NCI-H128 (cell line): ENCODE results near the gene TMEM170A.
"Not testable (repeated sequence)": the region's sequence is repeated elsewhere in the genome, so short reads cannot be mapped to it uniquely, and the experiment has no call there.

Experiments used
- DNase-seq: peaks from one replicate; lab custom pipeline; 2025; ENCODE audit not compliant: unreplicated experiment; lab: John Stamatoyannopoulos, UW

TMEM170A gene, protein sequence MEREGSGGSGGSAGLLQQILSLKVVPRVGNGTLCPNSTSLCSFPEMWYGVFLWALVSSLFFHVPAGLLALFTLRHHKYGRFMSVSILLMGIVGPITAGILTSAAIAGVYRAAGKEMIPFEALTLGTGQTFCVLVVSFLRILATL

DNA sequence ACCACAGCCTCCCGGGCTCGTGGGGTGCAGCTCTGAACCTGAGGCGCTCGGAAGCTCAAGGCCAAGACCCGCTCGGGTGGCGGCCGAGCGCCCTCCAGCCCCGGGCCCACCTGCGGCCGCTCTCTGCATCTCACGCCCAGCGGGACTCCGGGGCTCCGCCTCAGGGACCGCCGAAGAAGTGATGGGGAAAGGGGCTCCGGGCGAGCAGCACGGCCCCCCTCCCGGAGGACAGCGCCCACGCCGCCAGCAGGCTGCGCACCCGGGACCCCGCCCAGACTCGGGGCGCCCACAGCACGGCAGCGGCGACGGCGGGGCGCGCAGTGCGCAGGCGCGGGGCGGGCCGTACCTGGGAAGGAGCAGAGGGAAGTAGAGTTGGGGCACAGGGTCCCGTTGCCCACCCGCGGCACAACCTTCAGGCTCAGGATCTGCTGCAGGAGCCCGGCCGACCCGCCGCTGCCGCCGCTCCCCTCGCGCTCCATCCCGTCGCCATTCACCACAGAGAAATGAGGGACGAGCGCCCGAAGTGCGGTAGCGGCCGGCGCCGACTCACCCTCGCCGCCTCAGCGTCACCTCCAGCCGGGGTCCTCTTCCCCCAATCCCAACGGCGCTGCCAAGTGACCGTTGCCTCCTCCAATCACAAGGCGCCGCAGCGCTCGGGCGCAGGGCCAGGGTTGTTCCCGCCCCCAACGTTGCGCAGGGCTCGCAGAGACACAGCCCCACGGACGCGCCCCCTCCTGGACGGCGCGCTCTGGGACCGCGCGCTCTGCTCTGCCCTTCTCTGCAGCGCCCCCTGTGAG, at the start of gene TMEM170A:
TMEM170A (minus strand) TSS at position 568 of the 797 bp plus-strand sequence; CDS start at position 479, 89 bp downstream.
- DNase-seq: peak; percentile 88

DNA sequence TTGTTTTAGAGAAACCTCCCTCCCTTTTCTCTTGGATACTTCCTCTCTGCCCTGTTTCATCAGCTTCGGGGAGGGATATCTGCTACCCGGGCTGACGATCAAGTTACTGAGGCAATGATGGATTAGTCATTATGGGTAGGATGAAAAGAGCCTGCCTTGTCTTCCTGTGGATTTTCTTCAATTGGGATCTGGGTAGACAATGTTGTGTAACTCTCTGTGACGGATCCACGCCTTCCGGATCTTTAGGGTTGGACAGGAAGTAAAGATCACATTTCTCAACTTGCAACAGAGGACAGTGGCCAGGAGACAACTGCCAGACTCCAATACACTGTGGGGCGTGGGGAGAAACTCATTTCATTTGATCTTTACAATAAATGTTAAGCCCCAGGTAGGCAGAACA, 42.1 kb upstream of the TMEM170A start:
- no peak for DNase-seq

DNA sequence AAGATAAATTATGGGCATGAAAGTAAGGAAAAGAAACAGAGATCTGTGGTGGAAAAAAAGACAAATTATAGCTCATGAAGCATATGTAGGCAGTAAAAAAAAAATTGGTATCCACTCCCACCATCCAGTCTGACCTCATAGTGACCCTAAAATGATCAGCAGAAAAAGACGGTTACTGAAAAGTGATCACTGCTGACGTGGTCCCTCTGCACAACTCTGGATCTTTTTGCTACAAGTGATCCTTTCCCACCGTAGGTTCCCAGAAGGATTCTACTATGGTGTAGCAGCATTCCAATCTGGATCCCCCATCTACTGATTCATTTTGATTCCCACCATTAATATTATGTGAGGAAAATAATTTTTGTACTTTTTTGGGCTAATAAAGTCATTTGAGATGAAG, 41.6 kb upstream of the TMEM170A start:
- no peak for DNase-seq

DNA sequence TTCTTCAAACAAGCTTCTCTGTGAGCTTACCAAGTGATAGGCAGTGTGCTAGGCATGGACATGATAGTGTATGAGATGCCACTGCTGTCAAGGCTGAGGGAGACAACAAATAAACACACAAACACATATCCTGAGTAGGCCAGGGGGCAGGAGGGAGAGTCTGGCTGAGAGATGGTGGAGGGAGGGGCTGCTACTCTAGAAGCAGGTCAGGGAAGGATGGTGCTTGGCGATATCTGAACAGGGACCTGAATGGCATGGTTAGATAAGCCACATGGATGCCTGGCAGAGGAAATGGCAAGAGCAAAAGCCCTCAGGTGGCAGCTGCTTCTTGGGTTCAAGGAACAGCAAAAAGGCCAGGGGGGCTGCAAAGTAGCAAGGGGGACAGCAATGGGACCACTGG, 39.3 kb upstream of the TMEM170A start:
- no peak for DNase-seq

DNA sequence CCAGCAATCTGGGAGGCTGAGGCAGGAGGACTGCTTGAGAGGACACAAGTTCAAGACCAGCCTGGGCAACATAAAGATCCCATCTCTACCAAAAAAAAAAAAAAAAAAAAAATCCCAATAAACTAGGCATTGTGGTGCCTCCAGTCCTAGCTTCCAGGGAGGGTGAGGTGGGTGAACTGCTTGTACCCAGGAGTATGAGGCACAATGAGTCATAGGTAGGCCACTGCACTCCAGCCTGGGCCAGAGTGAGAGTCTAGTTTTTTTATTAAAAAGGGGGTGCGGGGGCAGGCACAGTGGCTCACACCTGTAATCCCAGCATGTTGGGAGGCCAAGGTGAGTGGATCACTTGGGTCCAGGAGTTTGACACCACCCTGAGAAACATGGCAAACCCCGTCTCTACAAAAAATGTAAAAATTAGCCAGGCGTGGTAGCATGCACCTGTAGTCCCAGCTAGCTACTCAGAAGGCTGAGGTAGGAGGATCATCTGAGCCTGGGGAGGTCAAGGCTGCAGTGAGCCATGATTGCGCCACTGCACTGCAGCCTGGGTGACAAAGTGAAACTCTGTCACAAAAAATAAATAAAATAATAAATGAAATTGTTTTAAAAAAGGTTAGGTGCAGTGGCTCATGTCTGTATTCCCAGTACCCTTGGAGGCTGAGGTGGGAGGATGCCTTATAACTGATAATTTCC, 38.6 kb upstream of the TMEM170A start:
- no peak for DNase-seq

DNA sequence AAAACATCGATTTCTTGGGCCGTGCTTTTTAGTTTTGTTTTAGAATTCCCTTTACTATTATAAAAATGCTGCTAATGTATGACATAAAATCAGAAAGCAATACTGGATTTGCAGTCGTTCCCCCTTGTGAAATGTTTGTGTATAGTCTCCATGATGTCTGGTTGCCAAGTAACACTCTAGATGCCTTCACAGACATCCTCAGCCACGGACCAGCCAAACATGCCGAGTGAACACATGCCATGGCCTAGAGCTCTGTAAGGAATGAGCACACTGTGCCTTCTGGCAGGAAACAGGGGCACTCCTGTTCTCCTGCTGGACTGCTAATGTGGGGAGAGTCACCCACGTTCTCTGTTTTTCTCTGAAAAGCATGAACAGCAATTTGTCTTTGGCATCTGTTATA, 37.3 kb upstream of the TMEM170A start:
- not testable (repeated sequence) for DNase-seq

DNA sequence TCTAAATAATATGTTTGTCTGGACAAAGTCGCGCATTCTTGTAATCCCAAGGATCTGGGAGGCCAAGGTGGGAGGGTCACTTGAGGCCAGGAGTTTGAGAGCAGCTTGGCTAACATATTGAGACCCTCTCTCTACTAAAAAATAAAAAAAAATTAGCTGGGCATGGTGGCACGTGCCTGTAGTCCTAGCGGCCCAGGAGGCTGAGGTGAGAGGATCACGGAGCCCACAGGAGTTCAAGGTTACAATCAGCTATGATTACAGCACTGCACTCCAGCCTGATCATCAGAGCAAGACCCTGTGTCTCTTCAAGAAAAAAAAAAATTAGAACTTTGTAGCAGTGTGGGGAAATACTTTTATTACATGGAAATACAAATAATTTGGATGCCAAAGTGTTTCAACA, 36.9 kb upstream of the TMEM170A start:
- DNase-seq: no peak

DNA sequence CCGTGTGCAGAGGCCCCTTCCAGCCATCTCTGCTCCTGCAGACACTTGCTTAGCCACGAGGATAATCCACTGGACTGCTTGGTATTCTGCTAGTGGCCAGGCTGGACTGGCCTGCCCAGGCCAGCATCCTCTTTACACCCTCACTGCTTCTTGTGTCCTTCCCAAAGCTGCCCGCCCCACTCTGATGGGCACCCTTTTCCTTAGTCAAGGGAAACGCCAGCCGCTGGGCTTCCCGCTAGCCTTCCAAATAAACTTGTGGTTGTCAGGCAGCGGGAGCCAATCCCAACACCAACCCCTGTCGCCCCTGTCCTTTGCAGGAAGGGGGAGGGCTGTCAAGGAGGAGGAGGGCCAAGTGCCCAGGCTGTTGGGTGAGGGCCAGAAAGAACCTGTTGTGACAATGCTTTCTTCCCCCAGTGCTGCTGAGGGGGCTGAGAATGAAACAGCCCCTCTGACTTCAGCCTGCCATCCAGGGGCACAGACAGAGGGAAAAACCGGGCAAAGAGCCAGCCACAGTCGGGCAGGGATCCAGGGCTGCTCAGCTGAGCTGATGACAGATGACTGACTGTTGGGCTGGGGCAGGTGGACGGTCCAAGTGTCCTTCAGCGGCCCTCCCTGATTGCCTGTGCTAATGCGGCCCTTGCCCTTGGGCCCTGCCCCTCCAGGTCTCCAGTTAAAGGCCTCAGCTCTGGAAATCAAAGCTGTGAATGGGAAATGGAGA, 34.3 kb upstream of the TMEM170A start:
- DNase-seq: not testable (repeated sequence)

DNA sequence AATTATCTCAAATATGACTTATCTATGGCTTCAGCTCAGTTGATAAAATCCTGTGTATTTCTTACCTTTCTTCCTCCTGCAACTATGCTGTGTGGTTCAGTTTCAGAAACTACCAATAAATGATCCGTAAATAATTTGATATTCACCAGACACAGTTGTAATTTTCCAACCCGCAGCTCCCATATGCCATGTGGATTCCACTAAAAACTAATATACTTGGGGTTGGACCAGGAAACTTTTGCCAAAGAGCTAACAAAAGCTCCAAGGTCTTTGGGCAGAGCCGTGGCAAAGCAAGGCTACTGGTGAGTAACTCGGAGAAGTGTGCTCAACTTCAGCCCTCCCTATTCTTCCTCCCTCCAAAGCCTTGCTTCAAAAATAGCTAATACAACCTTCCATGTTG, 33.1 kb upstream of the TMEM170A start:
- DNase-seq: no peak

DNA sequence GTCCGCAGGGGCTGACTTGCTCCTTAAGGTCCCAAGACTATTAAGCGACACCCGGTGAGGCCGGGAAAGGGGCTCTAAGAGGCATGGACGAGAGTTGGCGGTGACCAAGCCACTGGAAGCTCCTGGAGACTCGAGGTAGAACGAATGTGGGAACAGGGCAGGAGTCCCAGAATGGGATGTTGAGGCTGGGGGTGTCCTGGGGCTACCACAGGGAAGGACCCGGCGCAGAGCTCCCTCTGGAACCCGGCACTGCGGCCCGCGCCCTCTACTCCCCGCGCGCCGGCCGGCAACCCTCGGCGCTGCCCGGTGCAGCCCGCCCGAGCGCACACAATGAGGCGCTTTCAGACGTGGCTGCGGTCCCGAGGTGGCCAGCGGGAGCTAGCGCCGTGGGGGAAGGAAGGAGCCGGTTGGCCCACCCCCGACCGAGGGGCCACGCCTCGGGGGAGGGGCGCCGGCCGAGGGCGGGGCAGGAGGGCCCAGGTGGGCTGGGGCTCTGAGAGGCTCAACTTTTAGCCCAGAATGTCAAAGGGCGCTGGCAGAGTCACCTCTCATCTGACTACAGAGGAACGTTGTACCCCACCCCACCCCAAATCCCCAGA, 30.7 kb upstream of the TMEM170A start, which contains the start of gene CHST6:
CHST6 (minus strand) TSS at position 366 of the 599 bp plus-strand sequence. CDS start 15,613 bp downstream, outside the sequence.
- DNase-seq: no peak

DNA sequence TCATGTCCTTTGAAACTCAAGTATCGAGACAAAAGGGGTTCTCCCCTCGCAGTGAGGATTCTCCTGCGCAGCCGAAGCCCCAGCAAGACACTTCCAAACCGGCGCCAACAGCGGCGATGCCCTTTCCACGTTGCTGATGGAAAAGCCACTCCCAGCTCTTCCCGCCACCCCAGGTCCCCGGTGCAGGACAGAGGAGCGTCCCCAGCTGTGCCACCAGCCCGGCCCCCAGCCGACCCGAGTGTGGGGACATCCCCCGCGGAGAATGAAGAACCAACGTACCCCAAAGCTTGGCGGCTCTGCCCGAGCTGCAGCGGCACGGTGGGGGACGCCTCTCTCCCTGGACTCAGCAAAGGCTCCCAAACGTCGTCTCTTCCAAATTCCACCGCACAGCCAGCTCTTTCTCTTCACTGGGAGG, 30.2 kb upstream of the TMEM170A start:
- no peak for DNase-seq

DNA sequence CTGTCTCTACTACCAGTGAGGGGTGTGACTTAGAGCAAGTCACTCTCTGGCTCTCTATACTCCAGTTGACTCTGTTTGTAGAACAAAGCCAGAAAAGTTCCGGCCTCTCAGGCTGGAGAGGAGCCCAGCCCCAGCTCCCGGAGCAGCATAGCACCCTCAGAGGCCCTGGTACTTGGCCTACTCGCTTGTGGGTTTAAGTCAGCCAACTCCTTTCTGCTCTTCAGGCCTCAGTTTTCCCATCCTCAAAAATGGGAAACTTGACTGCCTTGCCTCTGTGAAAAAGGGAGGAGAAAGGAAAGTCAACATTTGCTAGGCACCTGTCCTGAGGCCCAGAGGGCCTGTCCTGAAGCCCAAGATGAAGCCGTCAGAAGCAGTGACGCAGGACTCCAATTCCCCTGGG, 29.7 kb upstream of the TMEM170A start:
- DNase-seq: no peak

DNA sequence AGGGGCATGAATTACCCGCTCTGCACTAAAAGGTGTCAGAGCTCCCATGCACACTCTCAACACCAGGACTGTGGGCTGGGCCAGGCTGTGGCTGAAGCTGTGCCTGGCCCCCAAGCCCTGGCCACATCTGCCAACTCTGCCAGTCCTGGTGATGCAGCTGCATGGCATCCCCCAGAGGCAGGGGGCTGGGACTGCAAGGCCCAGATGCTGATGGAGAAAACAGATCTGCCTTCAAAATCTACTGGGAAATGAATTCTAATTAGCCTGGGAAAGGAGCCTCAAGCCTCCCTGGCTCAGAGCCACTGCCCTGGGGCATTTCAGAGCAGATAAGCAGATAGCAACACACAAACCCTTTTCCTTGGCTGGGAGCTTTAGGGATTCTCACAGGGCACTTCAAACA, 27.4 kb upstream of the TMEM170A start:
- DNase-seq: no peak

DNA sequence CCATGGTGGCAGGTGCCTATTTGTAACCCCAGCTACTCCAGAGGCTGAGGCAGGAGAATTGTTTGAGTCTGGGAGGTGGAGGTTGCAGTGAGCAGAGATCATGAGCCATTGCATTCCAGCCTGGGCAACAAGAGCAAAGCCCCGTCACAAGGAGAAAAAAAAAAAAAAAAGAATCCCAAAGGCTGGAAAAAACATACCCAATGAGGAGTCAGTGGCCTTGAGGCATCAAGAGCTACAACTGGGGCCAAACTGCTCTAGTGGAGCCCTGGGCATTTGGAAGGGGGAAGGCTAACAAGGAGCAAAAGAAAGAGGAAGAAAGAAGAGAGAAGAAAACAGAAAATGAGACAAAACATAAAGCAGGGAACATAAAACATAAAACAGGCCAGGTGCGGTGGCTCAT, 23.8 kb upstream of the TMEM170A start:
- DNase-seq: no peak

DNA sequence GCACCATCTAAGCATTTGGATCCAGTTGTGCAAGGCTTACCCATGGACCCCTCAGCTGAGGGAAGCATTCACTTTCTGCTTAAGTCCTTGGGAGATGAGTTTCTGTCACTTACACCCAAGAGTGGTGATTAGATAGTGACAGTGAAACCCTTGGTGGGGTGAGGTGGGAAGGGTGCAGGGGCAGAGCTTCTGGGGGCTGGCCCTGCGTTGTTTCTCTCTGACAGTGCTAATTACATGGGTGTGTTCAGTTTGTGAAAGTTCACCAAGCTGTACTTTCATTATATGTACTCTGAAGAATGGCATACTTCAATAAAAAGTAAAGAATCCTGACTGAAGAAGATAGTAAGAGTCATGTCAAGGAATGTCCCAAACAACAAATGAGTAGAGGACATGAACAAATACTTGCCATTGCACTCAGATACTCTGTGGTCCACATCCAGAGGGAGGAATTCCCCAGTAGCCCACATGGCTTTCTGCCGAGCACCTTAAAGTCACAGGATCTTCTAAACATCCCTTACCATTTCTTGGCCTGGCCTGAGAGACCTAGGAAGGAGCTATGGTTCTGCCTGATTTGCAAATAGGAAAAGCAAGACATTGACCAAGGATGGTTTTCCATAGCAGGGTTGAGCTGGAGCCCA, 22.3 kb upstream of the TMEM170A start:
- DNase-seq: no peak

DNA sequence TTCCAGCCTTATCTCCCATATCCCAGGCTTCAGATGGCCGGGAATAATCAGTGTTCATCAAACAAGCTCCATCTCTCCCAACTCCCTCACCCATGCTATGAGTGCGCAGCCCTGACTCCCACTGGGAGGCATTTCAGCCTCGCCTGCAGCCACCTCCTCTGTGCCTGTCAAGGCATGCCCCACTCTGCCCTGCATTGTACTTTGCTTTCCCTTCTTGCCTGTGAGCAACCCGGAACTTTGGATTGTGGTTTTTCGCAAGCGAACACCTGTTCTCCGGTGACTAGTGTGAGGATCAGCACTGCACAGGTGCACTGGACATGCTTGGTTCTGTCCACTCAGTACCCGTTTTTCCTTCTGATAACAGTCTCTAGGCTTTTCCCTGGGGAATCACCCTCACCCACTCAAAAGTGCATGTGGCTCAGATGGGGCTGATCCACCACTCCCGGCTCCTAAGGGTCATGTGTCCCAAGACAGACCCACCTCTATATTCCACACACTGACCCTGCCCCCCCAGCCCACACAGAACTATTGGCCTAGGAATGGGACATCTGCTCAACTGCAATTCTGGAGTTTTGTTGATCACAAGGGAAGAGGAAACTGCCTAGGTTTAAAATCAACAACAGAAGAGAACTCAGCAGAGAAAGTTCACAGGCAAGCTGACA, 21.7 kb upstream of the TMEM170A start:
- DNase-seq: peak; percentile 31

DNA sequence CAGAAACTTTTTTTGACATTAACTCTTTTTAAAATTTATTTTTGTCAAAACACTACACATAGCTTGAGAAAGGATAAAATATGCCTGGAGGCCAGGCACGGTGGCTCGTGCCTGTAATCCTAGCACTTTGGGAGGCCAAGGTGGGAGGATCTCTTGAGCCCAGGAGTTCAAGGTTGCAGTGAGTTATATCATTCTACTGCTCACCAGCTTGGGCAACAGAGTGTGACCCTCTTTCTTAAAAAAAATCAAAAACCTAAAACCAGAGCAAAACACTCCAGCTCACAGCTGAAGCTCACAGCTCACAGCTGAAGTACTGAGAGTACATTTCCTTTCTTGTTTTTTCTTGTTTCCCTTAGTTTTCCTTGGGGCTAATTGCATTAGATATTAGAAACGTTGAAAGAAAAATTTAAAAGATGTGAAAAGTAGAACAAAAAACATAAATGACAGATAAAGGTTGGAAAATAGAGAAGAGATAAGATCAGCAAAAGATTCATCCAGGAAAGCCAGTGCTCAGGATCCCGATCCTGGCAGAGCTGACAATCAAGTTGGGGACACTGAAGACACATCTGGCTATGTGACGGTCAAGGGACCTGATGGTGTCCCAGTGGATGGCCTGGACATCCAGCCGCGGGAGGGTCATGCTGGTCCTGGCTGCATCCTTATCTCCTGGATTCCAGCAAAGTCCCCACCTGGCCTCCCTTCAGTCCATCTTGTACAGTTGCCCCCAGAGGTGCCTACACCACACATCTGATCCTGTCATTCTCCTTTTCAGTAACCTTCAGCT, 20.9 kb upstream of the TMEM170A start:
- DNase-seq: no peak

DNA sequence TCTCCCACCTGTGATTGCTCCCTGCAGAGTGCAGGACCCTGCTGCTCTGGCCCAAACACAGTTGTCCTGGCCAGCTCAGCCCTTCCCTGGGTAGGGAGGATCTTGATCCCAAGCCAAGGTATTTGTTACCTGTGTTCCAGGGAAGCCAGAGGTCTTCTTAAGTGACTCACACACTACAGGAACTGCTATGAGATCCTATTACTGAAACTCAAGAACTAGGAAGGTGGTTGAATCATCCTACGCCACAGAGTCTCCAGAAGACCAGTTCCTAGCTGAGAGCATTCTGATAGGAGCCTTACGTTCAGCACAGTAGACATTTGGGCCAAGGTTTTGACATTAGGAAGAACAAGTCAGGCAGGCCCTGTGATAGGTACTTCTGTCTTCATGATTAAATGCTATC, 18.7 kb upstream of the TMEM170A start:
- DNase-seq: no peak
